ENCODE measurements around the gene KMT2E. TPM values are rescaled to one million over a fixed set of nuclear protein-coding genes. Genes with fewer than 3 reads are reported as not detected.
"Not testable (repeated sequence)": the region's sequence is repeated elsewhere in the genome, so short reads cannot be mapped to it uniquely, and the experiment has no call there.

KMT2E gene
- total RNA-seq, 1 experiment from 2014 or later: 63.9 TPM

- peak; percentile 77 for DNase-seq (ENCODE audit: low spot score)
- CTCF ChIA-PET: no interaction called here
Observed at GRCh38 chr7:105003275-105003674, 10.7 kb upstream of the KMT2E start.

GRCh38 chr7:105003872-105004510 is 10.0 kb upstream of the KMT2E start:
- ChIA-PET CTCF (no interaction called here), POLR2A (ENCODE audit: low non-redundant PET) (no interaction called here)
- peak overlapping the region; percentile 48 for H3K27ac ChIP-seq (ENCODE audit: low read depth, low read length, poor library complexity, severe bottlenecking)

More at GRCh38 chr7:105003275-105003674, 10.7 kb upstream of the KMT2E start:
- Histone ChIP-seq H3K27me3 (replicated peaks; ENCODE audit: insufficient read depth, low read depth, low read length, poor library complexity) (no peaks in the 10 kb centered on the region), H3K4me3 (ENCODE audit: low read depth, low read length, poor library complexity, severe bottlenecking) (no peak overlapping the region), H3K9me3 (ENCODE audit: low read depth, low read length, poor library complexity, severe bottlenecking) (no peaks in the 10 kb centered on the region), H3K27ac (ENCODE audit: low read depth, low read length, poor library complexity, severe bottlenecking) (peak overlapping the region; percentile 48), H3K4me1 (ENCODE audit: insufficient read depth, low read length, poor library complexity, severe bottlenecking) (peaks cover 24% of the 10 kb centered on the region), H3K36me3 (ENCODE audit: insufficient read depth, low read length, poor library complexity, severe bottlenecking) (peaks cover 26% of the 10 kb centered on the region)
- TF ChIP-seq EZH2 (IDR thresholded peaks at IDR 0.05; ENCODE audit: borderline replicate concordance, low read depth, low read length, poor library complexity, severe bottlenecking) (no peak), CTCF (conservative IDR thresholded peaks at IDR 0.05; ENCODE audit: low read depth, low read length) (no peak)
- BruUV-seq (replicated peaks): no TSS peak
- POLR2A ChIA-PET (ENCODE audit: low non-redundant PET): no interaction called here
- intact Hi-C loops (cut with micrococcal nuclease; ENCODE audit: unreplicated experiment): no loop called here

GRCh38 chr7:105005006-105005405 is 9.0 kb upstream of the KMT2E start:
- BruUV-seq (replicated peaks); H3K4me3 ChIP-seq (ENCODE audit: low read depth, low read length, poor library complexity, severe bottlenecking); POLR2A ChIA-PET (ENCODE audit: low non-redundant PET); H3K27ac ChIP-seq (ENCODE audit: low read depth, low read length, poor library complexity, severe bottlenecking); intact Hi-C loops (cut with micrococcal nuclease; ENCODE audit: unreplicated experiment); H3K27me3 ChIP-seq (replicated peaks; ENCODE audit: insufficient read depth, low read depth, low read length, poor library complexity); CTCF ChIA-PET; DNase-seq (ENCODE audit: low spot score); H3K9me3 ChIP-seq (ENCODE audit: low read depth, low read length, poor library complexity, severe bottlenecking): not testable (repeated sequence)
- Histone ChIP-seq H3K4me1 (ENCODE audit: insufficient read depth, low read length, poor library complexity, severe bottlenecking) (peaks cover 28% of the 10 kb centered on the region), H3K36me3 (ENCODE audit: insufficient read depth, low read length, poor library complexity, severe bottlenecking) (peaks cover 22% of the 10 kb centered on the region)

More at GRCh38 chr7:105003872-105004510, 10.0 kb upstream of the KMT2E start:
- no TSS peak for BruUV-seq (replicated peaks)
- TF ChIP-seq CTCF (conservative IDR thresholded peaks at IDR 0.05; ENCODE audit: low read depth, low read length): no peak
- TF ChIP-seq EZH2 (IDR thresholded peaks at IDR 0.05; ENCODE audit: borderline replicate concordance, low read depth, low read length, poor library complexity, severe bottlenecking): no peak
- intact Hi-C loops (cut with micrococcal nuclease; ENCODE audit: unreplicated experiment): no loop called here
- peaks cover 24% of the 10 kb centered on the region for H3K4me1 ChIP-seq (ENCODE audit: insufficient read depth, low read length, poor library complexity, severe bottlenecking)
- no peak overlapping the region for H3K4me3 ChIP-seq (ENCODE audit: low read depth, low read length, poor library complexity, severe bottlenecking)
- H3K36me3 ChIP-seq (ENCODE audit: insufficient read depth, low read length, poor library complexity, severe bottlenecking): peaks cover 26% of the 10 kb centered on the region
- no peak for DNase-seq (ENCODE audit: low spot score)
- no peaks in the 10 kb centered on the region for H3K27me3 ChIP-seq (replicated peaks; ENCODE audit: insufficient read depth, low read depth, low read length, poor library complexity)
- H3K9me3 ChIP-seq (ENCODE audit: low read depth, low read length, poor library complexity, severe bottlenecking): no peaks in the 10 kb centered on the region

GRCh38 chr7:105005486-105005885 is 8.5 kb upstream of the KMT2E start:
- BruUV-seq (replicated peaks); CTCF ChIA-PET; POLR2A ChIA-PET (ENCODE audit: low non-redundant PET); H3K27ac ChIP-seq (ENCODE audit: low read depth, low read length, poor library complexity, severe bottlenecking); DNase-seq (ENCODE audit: low spot score); intact Hi-C loops (cut with micrococcal nuclease; ENCODE audit: unreplicated experiment); H3K27me3 ChIP-seq (replicated peaks; ENCODE audit: insufficient read depth, low read depth, low read length, poor library complexity); H3K9me3 ChIP-seq (ENCODE audit: low read depth, low read length, poor library complexity, severe bottlenecking); H3K4me3 ChIP-seq (ENCODE audit: low read depth, low read length, poor library complexity, severe bottlenecking): not testable (repeated sequence)
- Histone ChIP-seq H3K36me3 (ENCODE audit: insufficient read depth, low read length, poor library complexity, severe bottlenecking) (peaks cover 27% of the 10 kb centered on the region), H3K4me1 (ENCODE audit: insufficient read depth, low read length, poor library complexity, severe bottlenecking) (peaks cover 28% of the 10 kb centered on the region)
